ENCODE results near the gene PRKAR1B. TPM values are rescaled to one million over a fixed set of nuclear protein-coding genes. Genes with fewer than 3 reads are reported as not detected.

Gene PRKAR1B
- total RNA-seq, 1 experiment from 2014 or later = 27.2 TPM

DNA sequence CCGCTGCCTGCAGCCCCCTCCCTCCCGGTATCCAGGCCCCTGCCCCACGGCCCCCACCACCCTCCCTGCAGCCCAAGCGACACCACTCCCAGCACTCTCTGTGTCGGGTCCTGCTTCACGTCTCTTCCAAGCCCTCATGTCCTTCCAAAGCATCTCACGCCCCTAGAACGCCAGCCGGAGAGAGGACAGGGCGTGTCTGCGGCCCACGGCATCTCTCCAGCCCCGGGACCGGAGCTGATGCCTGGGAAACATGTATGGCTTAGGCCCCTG is 156.3 kb downstream of the PRKAR1B start:
- BruUV-seq (replicated peaks) = no TSS peak
- no peak for DNase-seq (ENCODE audit: low spot score)
- ChIA-PET CTCF (no interaction called here), POLR2A (ENCODE audit: low non-redundant PET) (no interaction called here)
- Histone ChIP-seq H3K4me1 (ENCODE audit: insufficient read depth, low read length, poor library complexity, severe bottlenecking) (no peaks in the 10 kb centered on the region), H3K27ac (ENCODE audit: low read depth, low read length, poor library complexity, severe bottlenecking) (no peak overlapping the region), H3K36me3 (ENCODE audit: insufficient read depth, low read length, poor library complexity, severe bottlenecking) (no peaks in the 10 kb centered on the region), H3K9me3 (ENCODE audit: low read depth, low read length, poor library complexity, severe bottlenecking) (no peaks in the 10 kb centered on the region), H3K4me3 (ENCODE audit: low read depth, low read length, poor library complexity, severe bottlenecking) (no peak overlapping the region), H3K27me3 (replicated peaks; ENCODE audit: insufficient read depth, low read depth, low read length, poor library complexity) (no peaks in the 10 kb centered on the region)
- TF ChIP-seq EZH2 (IDR thresholded peaks at IDR 0.05; ENCODE audit: borderline replicate concordance, low read depth, low read length, poor library complexity, severe bottlenecking) = no peak
- TF ChIP-seq, protein P1, sequence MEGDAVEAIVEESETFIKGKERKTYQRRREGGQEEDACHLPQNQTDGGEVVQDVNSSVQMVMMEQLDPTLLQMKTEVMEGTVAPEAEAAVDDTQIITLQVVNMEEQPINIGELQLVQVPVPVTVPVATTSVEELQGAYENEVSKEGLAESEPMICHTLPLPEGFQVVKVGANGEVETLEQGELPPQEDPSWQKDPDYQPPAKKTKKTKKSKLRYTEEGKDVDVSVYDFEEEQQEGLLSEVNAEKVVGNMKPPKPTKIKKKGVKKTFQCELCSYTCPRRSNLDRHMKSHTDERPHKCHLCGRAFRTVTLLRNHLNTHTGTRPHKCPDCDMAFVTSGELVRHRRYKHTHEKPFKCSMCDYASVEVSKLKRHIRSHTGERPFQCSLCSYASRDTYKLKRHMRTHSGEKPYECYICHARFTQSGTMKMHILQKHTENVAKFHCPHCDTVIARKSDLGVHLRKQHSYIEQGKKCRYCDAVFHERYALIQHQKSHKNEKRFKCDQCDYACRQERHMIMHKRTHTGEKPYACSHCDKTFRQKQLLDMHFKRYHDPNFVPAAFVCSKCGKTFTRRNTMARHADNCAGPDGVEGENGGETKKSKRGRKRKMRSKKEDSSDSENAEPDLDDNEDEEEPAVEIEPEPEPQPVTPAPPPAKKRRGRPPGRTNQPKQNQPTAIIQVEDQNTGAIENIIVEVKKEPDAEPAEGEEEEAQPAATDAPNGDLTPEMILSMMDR (conservative IDR thresholded peaks at IDR 0.05; ENCODE audit: low read depth, low read length) = no peak
- intact Hi-C loops (cut with micrococcal nuclease; ENCODE audit: unreplicated experiment) = no loop called here

DNA sequence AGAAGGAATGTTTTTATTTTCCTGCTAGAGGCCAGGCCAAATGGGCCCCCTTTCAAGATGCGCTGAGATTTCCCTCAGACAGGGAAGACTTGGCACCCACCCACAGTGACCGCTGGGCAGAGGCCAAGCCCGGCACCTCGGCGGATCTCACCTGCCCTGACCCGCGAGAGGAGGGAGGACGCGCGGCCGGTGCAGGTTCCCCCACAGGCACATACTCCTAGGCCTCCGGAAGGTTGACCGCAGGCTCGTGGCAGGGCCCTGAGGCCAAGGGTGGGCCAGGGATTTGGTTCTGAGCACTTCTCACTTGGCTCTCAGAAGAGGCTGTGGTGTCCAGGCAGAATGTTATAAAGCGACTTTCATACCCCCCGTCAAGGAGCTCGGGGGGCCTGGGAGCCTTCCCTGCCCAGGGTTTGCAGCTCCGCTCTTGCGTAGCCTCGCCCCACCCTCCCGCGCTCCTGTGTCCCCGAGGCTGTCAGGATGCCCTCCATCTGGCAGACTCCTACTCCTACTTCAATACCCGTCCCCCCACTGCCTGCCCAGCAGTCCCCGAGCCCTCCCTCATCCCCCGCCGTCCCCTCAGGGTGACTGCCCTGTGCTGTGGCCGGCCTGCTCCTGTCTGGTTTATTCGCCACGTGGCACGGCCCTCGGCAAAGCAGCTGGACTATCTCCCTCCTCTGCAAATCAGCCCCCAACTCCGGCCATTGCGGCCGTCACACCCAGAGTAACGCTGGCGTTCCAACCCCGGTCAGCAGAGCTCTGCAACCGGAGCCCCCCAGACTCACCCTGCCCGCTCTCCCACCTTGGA is 156.9 kb downstream of the PRKAR1B start:
- no peak overlapping the region for H3K4me3 ChIP-seq (ENCODE audit: low read depth, low read length, poor library complexity, severe bottlenecking)
- ChIA-PET POLR2A (ENCODE audit: low non-redundant PET) (no interaction called here), CTCF (no interaction called here)
- intact Hi-C loops (cut with micrococcal nuclease; ENCODE audit: unreplicated experiment) = no loop called here
- no peaks in the 10 kb centered on the region for H3K9me3 ChIP-seq (ENCODE audit: low read depth, low read length, poor library complexity, severe bottlenecking)
- no peaks in the 10 kb centered on the region for H3K36me3 ChIP-seq (ENCODE audit: insufficient read depth, low read length, poor library complexity, severe bottlenecking)
- no peaks in the 10 kb centered on the region for H3K4me1 ChIP-seq (ENCODE audit: insufficient read depth, low read length, poor library complexity, severe bottlenecking)
- H3K27ac ChIP-seq (ENCODE audit: low read depth, low read length, poor library complexity, severe bottlenecking) = no peak overlapping the region
- TF ChIP-seq, protein P1 (conservative IDR thresholded peaks at IDR 0.05; ENCODE audit: low read depth, low read length) = no peak
- no peak for TF ChIP-seq EZH2 (IDR thresholded peaks at IDR 0.05; ENCODE audit: borderline replicate concordance, low read depth, low read length, poor library complexity, severe bottlenecking)
- H3K27me3 ChIP-seq (replicated peaks; ENCODE audit: insufficient read depth, low read depth, low read length, poor library complexity) = no peaks in the 10 kb centered on the region
- BruUV-seq (replicated peaks) = no TSS peak
- DNase-seq (ENCODE audit: low spot score) = no peak

DNA sequence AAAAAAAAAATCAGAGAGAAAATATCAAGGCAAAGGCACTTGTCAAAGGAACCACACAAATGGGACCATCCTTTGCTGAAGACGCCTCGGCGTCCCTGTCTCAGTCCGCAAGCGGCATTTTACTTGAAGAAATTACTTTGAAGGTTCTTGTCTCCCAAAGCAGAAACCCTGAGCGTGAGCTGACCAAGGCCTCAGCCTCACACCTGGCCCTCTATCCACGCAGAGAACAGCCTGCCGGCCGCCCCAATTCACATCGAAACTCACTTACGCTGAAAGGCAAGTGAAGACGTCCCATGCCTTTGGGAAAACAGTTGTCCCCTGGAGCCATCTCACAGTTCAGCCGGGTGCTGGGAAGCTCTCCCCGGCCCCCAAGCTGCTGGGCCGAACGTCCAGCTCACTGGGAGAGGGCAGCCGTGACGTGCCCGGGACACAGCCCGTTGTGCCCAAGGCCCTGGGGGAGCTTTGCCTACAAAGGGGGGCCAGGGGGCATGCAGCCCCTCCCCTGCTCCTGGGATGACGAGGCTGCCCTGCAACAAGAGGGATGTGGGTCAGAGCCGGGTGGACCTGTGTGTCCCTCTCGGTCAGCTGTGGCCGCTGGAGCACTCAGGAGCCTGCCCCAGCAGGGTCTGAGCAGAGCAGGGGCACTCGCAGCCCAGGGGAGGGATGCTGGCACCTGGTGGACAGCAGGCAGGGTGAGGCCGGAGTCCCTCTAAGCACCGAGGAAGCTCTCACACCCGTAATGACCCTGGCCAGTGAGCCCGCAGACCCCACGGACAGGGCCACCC is 157.8 kb downstream of the PRKAR1B start:
- H3K36me3 ChIP-seq (ENCODE audit: insufficient read depth, low read length, poor library complexity, severe bottlenecking) = no peaks in the 10 kb centered on the region
- ChIA-PET CTCF (no interaction called here), POLR2A (ENCODE audit: low non-redundant PET) (no interaction called here)
- H3K27ac ChIP-seq (ENCODE audit: low read depth, low read length, poor library complexity, severe bottlenecking) = no peak overlapping the region
- BruUV-seq (replicated peaks) = no TSS peak
- TF ChIP-seq, protein P1 (conservative IDR thresholded peaks at IDR 0.05; ENCODE audit: low read depth, low read length) = no peak
- TF ChIP-seq EZH2 (IDR thresholded peaks at IDR 0.05; ENCODE audit: borderline replicate concordance, low read depth, low read length, poor library complexity, severe bottlenecking) = no peak
- H3K4me1 ChIP-seq (ENCODE audit: insufficient read depth, low read length, poor library complexity, severe bottlenecking) = no peaks in the 10 kb centered on the region
- no peak overlapping the region for H3K4me3 ChIP-seq (ENCODE audit: low read depth, low read length, poor library complexity, severe bottlenecking)
- H3K27me3 ChIP-seq (replicated peaks; ENCODE audit: insufficient read depth, low read depth, low read length, poor library complexity) = no peaks in the 10 kb centered on the region
- H3K9me3 ChIP-seq (ENCODE audit: low read depth, low read length, poor library complexity, severe bottlenecking) = no peaks in the 10 kb centered on the region
- no peak for DNase-seq (ENCODE audit: low spot score)
- intact Hi-C loops (cut with micrococcal nuclease; ENCODE audit: unreplicated experiment) = no loop called here

All from A673 (cell line).